Chondrocyte (in vitro differentiated cells): Measurements from ENCODE around the gene ZNF407. TPM values are rescaled to one million over a fixed set of nuclear protein-coding genes. Genes with fewer than 3 reads are reported as not detected.

Experiments
- DNase-seq: peaks from one replicate; pipeline ENCODE4 v3.0.0; 2021; ENCODE audit warnings: mixed read lengths, low spot score
- H3K27ac Mint-ChIP-seq: one replicate; pipeline ENCODE4 v1.8.0; 2021; ENCODE audit warnings: mild to moderate bottlenecking, moderate library complexity, mixed read lengths; ENCODE audit not compliant: unreplicated experiment
- H3K27me3 Mint-ChIP-seq: 2 replicates; pipeline ENCODE4 v1.8.0; 2021; ENCODE audit warnings: low read depth, mixed read lengths
- H3K36me3 Mint-ChIP-seq: 2 replicates; pipeline ENCODE4 v1.8.0; 2021; ENCODE audit warnings: low read depth, mixed read lengths
- H3K4me1 Mint-ChIP-seq: 2 replicates; pipeline ENCODE4 v1.8.0; 2021; ENCODE audit warnings: low read depth, mild to moderate bottlenecking, mixed read lengths
- H3K4me3 Mint-ChIP-seq: one replicate; pipeline ENCODE4 v1.8.0; 2021; ENCODE audit warnings: mild to moderate bottlenecking, moderate library complexity, mixed read lengths; ENCODE audit not compliant: unreplicated experiment
- H3K9me3 Mint-ChIP-seq: 2 replicates; pipeline ENCODE4 v1.8.0; 2021; ENCODE audit warnings: low read depth, mixed read lengths
- CTCF ChIP-seq: fragments of 200-600 bp; sonication (generic); IDR thresholded peaks from 2 replicates; pipeline ENCODE4 v1.5.0; 2021; ENCODE audit warnings: antibody characterized with exemption, mild to moderate bottlenecking, moderate library complexity
- total RNA-seq: library from RNA; stranded (reverse); gene quantifications from 3 replicates; pipeline ENCODE4 v1.2.1, GENCODE V29; 2021

The ZNF407 gene
- total RNA-seq, 1 donor from 2014 or later: 10.4 TPM

GRCh38 chr18:74598350-74599001, 806 bp downstream of the ZNF407 start:
- Mint-ChIP-seq H3K27me3 (no peaks in the 10 kb centered on the region), H3K36me3 (peaks cover 5% of the 10 kb centered on the region), H3K27ac (peak overlapping the region; percentile 98), H3K4me3 (peak overlapping the region; percentile 93), H3K4me1 (peaks cover 26% of the 10 kb centered on the region), H3K9me3 (no peaks in the 10 kb centered on the region)
- DNase-seq: no peak
- peak; percentile 63 for TF ChIP-seq CTCF

GRCh38 chr18:74604361-74604760, 6.7 kb downstream of the ZNF407 start:
- TF ChIP-seq CTCF: no peak
- no peaks in the 10 kb centered on the region for H3K27me3 Mint-ChIP-seq
- H3K4me1 Mint-ChIP-seq: peaks cover 20% of the 10 kb centered on the region
- no peaks in the 10 kb centered on the region for H3K9me3 Mint-ChIP-seq
- no peak for DNase-seq
- H3K4me3 Mint-ChIP-seq: no peak overlapping the region
- H3K36me3 Mint-ChIP-seq: no peaks in the 10 kb centered on the region
- H3K27ac Mint-ChIP-seq: peak overlapping the region; percentile 3

DNA sequence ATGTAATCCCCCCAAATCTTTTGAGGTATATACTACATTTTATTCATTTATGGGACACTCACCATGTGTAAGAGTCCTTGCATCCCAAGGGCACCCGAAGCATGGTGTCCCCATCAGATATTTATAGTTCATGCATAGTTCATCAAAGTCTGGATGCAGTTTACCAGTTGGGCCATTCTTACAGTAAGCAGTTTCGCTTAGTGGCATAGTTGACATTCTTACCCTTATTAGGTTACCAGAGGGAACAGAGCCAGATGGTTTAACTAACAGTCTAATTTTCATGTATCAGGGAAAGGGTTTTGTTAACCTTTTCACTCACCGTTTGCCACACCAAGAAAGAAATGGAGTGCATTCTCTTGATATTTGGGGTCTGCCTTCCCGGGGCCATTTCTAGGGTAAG, 7.1 kb downstream of the ZNF407 start:
- Mint-ChIP-seq H3K27ac (peak overlapping the region; percentile 7), H3K4me1 (peaks cover 20% of the 10 kb centered on the region), H3K27me3 (no peaks in the 10 kb centered on the region), H3K4me3 (no peak overlapping the region), H3K9me3 (no peaks in the 10 kb centered on the region), H3K36me3 (no peaks in the 10 kb centered on the region)
- no peak for DNase-seq
- TF ChIP-seq CTCF: no peak

DNA sequence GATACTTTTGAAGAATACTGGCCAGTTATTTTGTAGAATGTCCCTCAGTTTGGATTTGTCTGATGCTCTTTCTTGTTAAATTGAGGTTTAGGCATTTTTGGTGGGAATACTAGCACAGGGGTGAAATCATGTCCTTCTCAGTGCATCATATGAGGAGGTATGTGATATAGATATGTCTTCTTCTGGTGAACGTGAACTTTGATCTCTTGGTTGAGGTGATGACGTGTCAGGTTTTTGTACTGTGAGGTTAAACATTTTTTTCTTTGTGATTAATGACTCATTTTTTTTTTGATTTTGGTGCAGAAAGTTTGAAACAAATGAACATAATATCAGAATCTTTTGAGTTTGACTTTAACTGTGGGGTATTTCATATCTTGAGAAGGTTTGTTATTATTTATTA, 11.0 kb downstream of the ZNF407 start:
- H3K4me1 Mint-ChIP-seq: peaks cover 36% of the 10 kb centered on the region
- H3K4me3 Mint-ChIP-seq: no peak overlapping the region
- H3K27me3 Mint-ChIP-seq: no peaks in the 10 kb centered on the region
- H3K36me3 Mint-ChIP-seq: no peaks in the 10 kb centered on the region
- no peak for TF ChIP-seq CTCF
- no peak overlapping the region for H3K27ac Mint-ChIP-seq
- DNase-seq: no peak
- no peaks in the 10 kb centered on the region for H3K9me3 Mint-ChIP-seq

DNA sequence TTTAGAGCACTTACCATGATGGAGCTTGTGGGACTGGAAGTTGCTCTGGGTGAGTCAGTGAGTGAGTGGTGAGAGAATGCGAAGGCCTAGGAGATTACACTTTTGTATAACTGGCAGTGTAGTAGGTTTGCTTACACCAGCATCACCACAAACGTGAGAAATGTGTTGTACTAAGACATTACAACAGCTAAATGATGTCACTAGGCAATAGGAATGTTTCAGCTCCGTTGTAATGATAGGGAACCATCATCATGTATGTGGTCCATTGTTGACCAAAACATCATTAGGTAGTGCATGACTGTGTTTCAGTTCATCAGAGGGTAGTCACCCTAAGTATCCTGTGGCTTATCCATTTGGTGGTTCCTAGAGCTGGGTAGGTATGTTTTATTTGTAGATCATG, 11.9 kb downstream of the ZNF407 start:
- H3K36me3 Mint-ChIP-seq: no peaks in the 10 kb centered on the region
- no peak overlapping the region for H3K27ac Mint-ChIP-seq
- no peaks in the 10 kb centered on the region for H3K9me3 Mint-ChIP-seq
- H3K4me3 Mint-ChIP-seq: no peak overlapping the region
- peaks cover 31% of the 10 kb centered on the region for H3K4me1 Mint-ChIP-seq
- no peak for TF ChIP-seq CTCF
- DNase-seq: no peak
- H3K27me3 Mint-ChIP-seq: no peaks in the 10 kb centered on the region
